ENCODE measurements around the gene ACAA2.
"Not testable (repeated sequence)": the region's sequence is repeated elsewhere in the genome, so short reads cannot be mapped to it uniquely, and the experiment has no call there.

- TF ChIP-seq ZNF302 (CRISPR knock-in tag; IDR thresholded peaks at IDR 0.05); HMGXB4 (CRISPR knock-in tag; IDR thresholded peaks at IDR 0.05; ENCODE audit: borderline replicate concordance); NR3C1 (IDR thresholded peaks at IDR 0.05); CEBPB (IDR thresholded peaks at IDR 0.05): not testable (repeated sequence)
Measured at GRCh38 chr18:49808553-49809191, 4.7 kb downstream of the ACAA2 start.

Data from A549 (cell line).